NB4 (cell line): ENCODE data around the gene ATG4D.

ENCODE experiments used
- CTCF ChIP-seq: IDR thresholded peaks from one replicate; pipeline ENCODE4 v1.5.1; 2012; ENCODE audit warnings: low read depth, low read length
- POLR2A ChIP-seq: IDR thresholded peaks from 2 replicates; pipeline ENCODE4 v1.6.1; 2011; ENCODE audit warnings: mild to moderate bottlenecking; ENCODE audit not compliant: insufficient read length; ENCODE audit errors: extremely low read depth

GRCh38 chr19:10501971-10502523 lies 41.7 kb upstream of the ATG4D start:
- TF ChIP-seq CTCF (peak; percentile 2), POLR2A (peak; percentile 64)
